GM18873 (cell line): Measurements from ENCODE around the gene SCPEP1.

Source experiments
- ATAC-seq: cut with Tn5 transposase; IDR thresholded peaks from one replicate; pipeline ENCODE4 v1.9.1; 2021; ENCODE audit warnings: mild to moderate bottlenecking, moderate library complexity, moderate number of reproducible peaks; ENCODE audit not compliant: unreplicated experiment, low FRiP score

The SCPEP1 gene

GRCh38 chr17:57034807-57035754 lies 57.1 kb downstream of the SCPEP1 start:
- ATAC-seq = no peak

GRCh38 chr17:57035971-57036481 lies 58.1 kb downstream of the SCPEP1 start:
- no peak for ATAC-seq

GRCh38 chr17:57037411-57037810 lies 59.5 kb downstream of the SCPEP1 start:
- no peak for ATAC-seq

GRCh38 chr17:57038486-57038885 lies 60.6 kb downstream of the SCPEP1 start:
- no peak for ATAC-seq

- no peak for ATAC-seq
Observed at GRCh38 chr17:57040571-57040970, 62.6 kb downstream of the SCPEP1 start.

GRCh38 chr17:57043276-57043675 lies 65.3 kb downstream of the SCPEP1 start:
- no peak for ATAC-seq

- no peak for ATAC-seq
Observed at GRCh38 chr17:57044976-57045867, 67.3 kb downstream of the SCPEP1 start.

GRCh38 chr17:57045868-57046704 lies 68.2 kb downstream of the SCPEP1 start:
- no peak for ATAC-seq

- no peak for ATAC-seq
Observed at GRCh38 chr17:57046749-57047148, 68.8 kb downstream of the SCPEP1 start.

- ATAC-seq = no peak
Observed at GRCh38 chr17:57048096-57048495, 70.2 kb downstream of the SCPEP1 start.

GRCh38 chr17:57050306-57050705 lies 72.4 kb downstream of the SCPEP1 start:
- no peak for ATAC-seq

- no peak for ATAC-seq
Observed at GRCh38 chr17:57051886-57052361, 74.0 kb downstream of the SCPEP1 start.
